Gastroesophageal sphincter (tissue), 4 donors: ENCODE results near the gene ANKRD29. TPM values are rescaled to one million over a fixed set of nuclear protein-coding genes. Genes with fewer than 3 reads are reported as not detected.
A peak's percentile ranks its signal among the peaks of the same experiment; 100 is the strongest.
"Not testable (repeated sequence)": the region's sequence is repeated elsewhere in the genome, so short reads cannot be mapped to it uniquely, and the experiment has no call there.

Experiments used
- ATAC-seq: fragments of 150-250 bp; one replicate; pipeline ENCODE4 v1.9.1; 2016; ENCODE audit warnings: mild to moderate bottlenecking, moderate library complexity
- H3K27ac ChIP-seq, 4 donors: fragments of 200-600 bp; sonication (generic) in 3 of 4; 1 replicate in 3 of 4; 2 replicates in 1 of 4; pipeline ENCODE4 v1.5.1; 2016 to 2019
- H3K27me3 ChIP-seq: fragments of 200-600 bp; sonication (generic); one replicate; pipeline ENCODE4 v1.5.1; 2019
- H3K36me3 ChIP-seq, 2 donors: fragments of 200-600 bp; sonication (generic); one replicate each; pipeline ENCODE4 v1.5.1; 2019; ENCODE audit warnings: control low read depth in 1 of 2
- H3K4me1 ChIP-seq, 3 donors: fragments of 200-600 bp; sonication (generic); 1 replicate in 2 of 3; 2 replicates in 1 of 3; pipeline ENCODE4 v1.5.1; 2016 to 2019; ENCODE audit warnings: control low read depth in 2 of 3
- H3K4me3 ChIP-seq, 2 donors: fragments of 200-600 bp; sonication (generic); one replicate each; pipeline ENCODE4 v1.5.1; 2019; ENCODE audit warnings: mild to moderate bottlenecking in 1 of 2, moderate library complexity in 1 of 2
- H3K9me3 ChIP-seq, 3 donors: fragments of 200-600 bp; sonication (generic); one replicate each; pipeline ENCODE4 v1.5.1; 2017 to 2019; ENCODE audit warnings: control low read depth in 2 of 3
- CTCF ChIP-seq, 4 experiments: fragments of 200-600 bp in 2 of 4; fragments of 450-650 bp in 2 of 4; sonication (generic) in 1 of 4; IDR thresholded peaks; one replicate each; pipeline ENCODE4 v1.5.1; 2017 to 2019; ENCODE audit warnings: antibody characterized with exemption in 4 of 4, mild to moderate bottlenecking in 2 of 4, moderate library complexity in 2 of 4
- EP300 ChIP-seq: sonication (generic); formaldehyde crosslinking; IDR thresholded peaks from one replicate; pipeline ENCODE4 v1.6.1; 2017; ENCODE audit warnings: antibody characterized with exemption, mild to moderate bottlenecking
- POLR2A ChIP-seq, 2 donors: fragments of 450-650 bp; IDR thresholded peaks; one replicate each; pipeline ENCODE4 v1.6.1; 2017; ENCODE audit warnings: antibody characterized with exemption in 2 of 2, mild to moderate bottlenecking in 2 of 2, moderate library complexity in 1 of 2
- POLR2AphosphoS5 ChIP-seq: sonication (generic); formaldehyde crosslinking; IDR thresholded peaks from one replicate; pipeline ENCODE4 v1.6.1; 2017; ENCODE audit warnings: antibody characterized with exemption
- WGBS, 2 donors: methylation state at CpG; one replicate each; pipeline ENCODE4 v1.1.5; 2018; ENCODE audit warnings: low coverage in 1 of 2; 5-methylcytosine and 5-hydroxymethylcytosine counted together
- total RNA-seq, 4 donors: library from RNA; depleted of rRNA; stranded (reverse); fragments of >200 nt; gene quantifications; one replicate each; pipeline ENCODE4 v1.1.0, GENCODE V29; 2016

Gene ANKRD29
- total RNA-seq, 4 donors from 2014 or later = 3.5 to 19.3 (median 10.5) TPM

- Histone ChIP-seq H3K27ac (peak overlapping the region in 2 of 4 donors; percentile 31 to 100), H3K4me1 (peaks cover 0 to 73% (median 7%) of the 10 kb centered on the region in 3 donors), H3K27me3 (no peaks in the 10 kb centered on the region), H3K9me3 (no peaks in the 10 kb centered on the region), H3K36me3 (no peaks in the 10 kb centered on the region), H3K4me3 (no peak overlapping the region)
- 74 to 85% methylated on average over 5 of the region's 5 CpGs for WGBS, 2 donors
- no peak for ATAC-seq
- no peak for TF ChIP-seq EP300
- no peak for TF ChIP-seq POLR2AphosphoS5
- TF ChIP-seq CTCF (IDR thresholded peaks at IDR 0.05) = no peak
- no peak for TF ChIP-seq POLR2A (IDR thresholded peaks at IDR 0.05)
Observed at GRCh38 chr18:23583071-23583865, 79.4 kb downstream of the ANKRD29 start.

- Histone ChIP-seq H3K27ac (no peak overlapping the region), H3K27me3 (no peaks in the 10 kb centered on the region), H3K36me3 (peaks cover 0 to 14% of the 10 kb centered on the region in 2 donors), H3K9me3 (no peaks in the 10 kb centered on the region), H3K4me1 (peaks cover 0 to 67% (median 7%) of the 10 kb centered on the region in 3 donors), H3K4me3 (no peak overlapping the region)
- WGBS, 2 donors = 85 to 86% methylated on average over 6 of the region's 6 CpGs
- no peak for ATAC-seq
- TF ChIP-seq CTCF (IDR thresholded peaks at IDR 0.05) (no peak), POLR2A (IDR thresholded peaks at IDR 0.05) (no peak)
Observed at GRCh38 chr18:23580677-23581367, 81.9 kb downstream of the ANKRD29 start.

- ATAC-seq = no peak
- Histone ChIP-seq H3K9me3 (no peaks in the 10 kb centered on the region), H3K4me3 (no peak overlapping the region), H3K27me3 (no peaks in the 10 kb centered on the region), H3K4me1 (peaks cover 0 to 61% (median 4%) of the 10 kb centered on the region in 3 donors), H3K27ac (no peak overlapping the region), H3K36me3 (peaks cover 0 to 22% of the 10 kb centered on the region in 2 donors)
- TF ChIP-seq POLR2A (IDR thresholded peaks at IDR 0.05) (no peak), POLR2AphosphoS5 (no peak), CTCF (IDR thresholded peaks at IDR 0.05) (no peak), EP300 (no peak)
- 84 to 87% methylated on average over 7 to 8 of the region's 8 CpGs for WGBS, 2 donors
Observed at GRCh38 chr18:23578891-23579653, 83.6 kb downstream of the ANKRD29 start.

- TF ChIP-seq POLR2A (IDR thresholded peaks at IDR 0.05) (no peak), EP300 (no peak), POLR2AphosphoS5 (no peak), CTCF (IDR thresholded peaks at IDR 0.05) (no peak)
- Histone ChIP-seq H3K9me3 (no peaks in the 10 kb centered on the region), H3K27ac (no peak overlapping the region), H3K36me3 (peaks cover 0 to 23% of the 10 kb centered on the region in 2 donors), H3K4me1 (peaks cover 0 to 61% (median 0%) of the 10 kb centered on the region in 3 donors), H3K27me3 (no peaks in the 10 kb centered on the region), H3K4me3 (no peak overlapping the region)
- ATAC-seq = no peak
- 93 to 100% methylated on average over 1 to 4 of the region's 6 CpGs for WGBS, 2 donors
Observed at GRCh38 chr18:23578067-23578701, 84.5 kb downstream of the ANKRD29 start.

- H3K27ac ChIP-seq, H3K4me3 ChIP-seq, ATAC-seq, H3K27me3 ChIP-seq, H3K9me3 ChIP-seq: not testable (repeated sequence)
- Histone ChIP-seq H3K4me1 (peaks cover 0 to 55% (median 0%) of the 10 kb centered on the region in 3 donors), H3K36me3 (peaks cover 0 to 29% of the 10 kb centered on the region in 2 donors)
- WGBS, 2 donors = 100% methylated on average over 1 of the region's 24 CpGs; no CpG with 5 or more reads in 1 of the 2 donors
Observed at GRCh38 chr18:23577521-23577920, 85.2 kb downstream of the ANKRD29 start.
